GM04504 (cell line): Measurements from ENCODE around the gene FOXK2.
"Not testable (repeated sequence)": the region's sequence is repeated elsewhere in the genome, so short reads cannot be mapped to it uniquely, and the experiment has no call there.

ENCODE experiments used
- DNase-seq: peaks from one replicate; pipeline ENCODE4 v3.0.0-alpha.2; 2012; ENCODE audit warnings: low read depth

Gene FOXK2

GRCh38 chr17:82563745-82564144 is 44.2 kb downstream of the FOXK2 start:
- DNase-seq = not testable (repeated sequence)

DNA sequence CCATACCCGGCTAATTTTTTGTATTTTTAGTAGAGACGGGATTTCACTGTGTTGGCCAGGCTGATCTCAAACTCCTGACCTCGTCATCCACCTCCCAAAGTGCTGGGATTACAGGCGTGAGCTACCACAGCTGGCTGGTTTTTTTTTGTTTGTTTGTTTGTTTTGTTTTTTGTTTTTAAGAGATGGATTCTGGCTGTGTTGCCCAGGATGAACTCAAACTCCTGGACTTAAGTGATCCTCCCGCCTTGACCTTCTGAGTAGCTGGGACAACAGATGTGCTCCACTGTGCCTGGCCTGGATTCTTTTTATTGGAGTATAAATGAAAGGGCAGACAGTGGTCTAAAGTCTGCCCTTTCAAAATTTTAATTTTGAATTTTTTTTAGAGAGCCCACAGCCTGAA is 44.7 kb downstream of the FOXK2 start:
- DNase-seq = no peak

GRCh38 chr17:82565551-82565950 is 46.0 kb downstream of the FOXK2 start:
- no peak for DNase-seq

- no peak for DNase-seq
Measured at GRCh38 chr17:82566129-82566960, 46.8 kb downstream of the FOXK2 start.

DNA sequence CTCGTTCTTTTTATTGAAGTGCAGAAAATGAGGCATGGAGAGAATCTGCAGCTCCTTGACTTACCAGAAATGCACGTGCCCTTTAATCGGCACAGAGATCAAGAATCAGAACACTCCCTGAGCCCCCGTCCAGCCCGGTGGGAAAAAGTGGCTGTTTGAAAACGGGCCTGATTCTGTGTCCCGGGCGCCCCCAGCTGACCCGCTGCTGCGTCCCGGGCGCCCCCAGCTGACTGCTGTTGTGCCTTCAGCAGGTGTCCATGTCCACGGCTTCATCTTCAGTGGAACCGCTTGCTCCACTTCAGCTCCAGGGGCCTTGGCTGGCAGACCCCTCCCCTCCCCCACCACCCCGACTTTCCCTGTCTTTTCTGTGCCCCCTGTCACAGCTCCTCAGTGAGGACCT is 47.8 kb downstream of the FOXK2 start:
- DNase-seq = no peak

DNA sequence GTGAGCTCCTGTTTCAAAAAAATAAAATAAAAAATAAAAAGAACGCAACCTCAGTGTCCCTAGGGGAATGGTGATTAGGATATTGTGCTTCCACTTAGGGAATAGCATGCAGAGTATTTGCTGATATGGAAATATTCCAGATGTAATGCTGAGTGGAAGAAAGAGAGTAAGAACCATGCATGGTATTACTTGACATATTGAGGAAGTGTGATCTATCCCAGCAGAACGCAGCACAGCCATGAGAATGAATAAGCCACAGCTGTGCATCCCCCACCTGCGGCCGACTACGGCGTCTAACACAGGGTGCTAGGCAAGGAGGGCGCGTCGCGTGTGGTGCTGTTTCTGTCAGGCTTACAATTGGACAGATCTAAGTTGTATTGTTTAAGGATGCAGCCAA is 49.5 kb downstream of the FOXK2 start:
- DNase-seq = no peak

DNA sequence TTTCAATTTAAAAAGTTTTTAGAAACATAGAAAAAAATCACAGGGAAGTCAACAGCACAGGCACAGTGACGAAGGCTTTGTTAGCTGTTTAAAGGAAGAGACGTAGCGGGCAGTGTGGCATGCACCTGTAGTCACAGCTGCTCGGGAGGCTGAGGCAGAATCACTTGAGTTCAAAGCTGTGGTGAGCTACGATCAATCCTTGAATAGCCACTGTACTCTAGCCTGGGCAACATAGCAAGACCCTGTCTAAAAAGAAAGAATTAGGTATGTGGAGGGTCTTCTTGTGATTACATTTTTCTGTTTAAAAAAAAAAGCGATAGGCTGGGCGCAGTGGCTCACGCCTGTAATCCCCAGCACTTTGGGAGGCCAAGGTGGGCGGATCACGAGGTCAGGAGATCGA is 50.1 kb downstream of the FOXK2 start:
- DNase-seq = no peak

DNA sequence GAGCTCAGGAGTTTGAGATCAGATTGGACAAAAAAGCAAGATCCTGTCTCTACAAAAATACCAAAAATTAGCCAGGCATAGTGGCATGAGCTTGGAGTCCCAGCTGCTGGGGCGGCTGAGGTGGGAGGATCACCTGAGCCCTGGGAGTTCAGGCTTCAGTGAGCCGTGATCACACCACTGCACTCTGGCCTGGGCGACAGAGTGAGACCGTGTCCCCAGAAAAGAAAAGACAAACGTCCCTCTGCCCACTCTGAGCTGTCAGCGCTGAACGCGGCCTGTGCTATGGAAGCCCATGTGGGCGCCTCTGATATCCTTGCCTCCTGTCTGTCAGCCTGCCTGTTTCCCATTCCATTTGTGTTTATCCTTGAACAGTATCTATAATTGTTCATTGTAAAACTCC is 50.7 kb downstream of the FOXK2 start:
- no peak for DNase-seq

DNA sequence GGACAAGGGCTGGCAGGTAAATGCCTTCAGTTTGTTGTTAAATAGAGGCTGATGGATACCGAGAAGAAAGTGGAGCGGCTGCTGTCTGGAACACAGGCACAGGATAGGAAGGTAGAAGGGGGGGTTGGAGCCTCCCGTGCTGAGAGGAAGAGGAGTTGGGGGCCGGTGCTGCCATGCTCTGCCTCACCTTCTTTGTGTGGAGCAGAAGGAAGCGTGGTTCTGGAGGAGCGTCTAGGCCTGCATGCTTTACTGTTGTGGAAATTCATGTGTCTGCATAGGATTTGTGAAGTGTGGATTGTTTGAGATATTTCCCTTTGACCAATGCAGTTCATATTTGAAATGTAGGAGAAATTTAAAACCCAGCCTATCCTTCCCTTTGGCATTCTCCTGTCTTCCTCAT is 52.3 kb downstream of the FOXK2 start:
- no peak for DNase-seq

- no peak for DNase-seq
Measured at GRCh38 chr17:82574041-82574440, 54.5 kb downstream of the FOXK2 start.

DNA sequence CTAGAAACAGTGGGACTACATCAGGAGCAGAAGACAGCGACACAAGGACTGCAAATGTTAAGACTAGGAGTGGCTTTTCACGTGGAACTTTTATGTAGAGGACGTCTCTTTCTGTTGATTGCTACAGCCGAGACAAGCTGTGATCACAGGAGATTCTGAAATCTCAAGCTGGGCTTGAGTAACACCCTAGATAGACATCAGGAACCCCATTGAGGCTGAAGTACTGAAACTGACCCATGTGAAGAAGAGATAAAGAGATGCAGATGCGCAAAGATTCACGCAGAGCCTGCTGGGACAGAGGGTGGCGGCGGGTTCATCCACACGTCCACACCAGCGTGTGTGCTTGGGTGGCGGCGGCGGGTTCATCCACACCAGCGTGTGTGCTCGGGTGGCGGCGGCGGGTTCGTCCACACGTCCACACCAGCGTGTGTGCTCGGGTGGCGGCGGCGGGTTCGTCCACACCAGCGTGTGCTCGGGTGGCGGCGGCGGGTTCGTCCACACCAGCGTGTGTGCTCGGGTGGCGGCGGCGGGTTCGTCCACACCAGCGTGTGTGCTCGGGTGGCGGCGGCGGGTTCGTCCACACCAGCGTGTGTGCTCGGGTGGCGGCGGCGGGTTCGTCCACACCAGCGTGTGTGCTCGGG is 56.2 kb downstream of the FOXK2 start:
- not testable (repeated sequence) for DNase-seq

DNA sequence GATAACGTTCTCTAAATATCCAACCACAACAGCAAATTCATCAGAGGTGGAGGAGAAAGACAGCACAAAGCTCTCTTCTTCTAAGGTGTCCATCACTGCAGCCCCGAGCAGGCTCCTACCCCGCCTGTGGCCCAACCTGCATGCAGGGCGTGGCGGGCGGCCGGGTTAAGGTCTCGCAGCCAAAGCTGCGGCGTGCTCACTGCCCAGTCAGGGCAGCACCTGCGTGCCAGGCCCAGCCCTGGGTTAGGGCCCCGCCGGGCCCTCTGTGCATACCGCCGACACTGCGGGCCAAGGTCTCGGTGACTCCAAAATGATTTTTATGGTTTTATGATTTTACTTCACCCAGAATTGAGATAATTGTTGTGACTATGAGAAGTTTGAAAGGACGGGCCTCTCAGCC is 57.8 kb downstream of the FOXK2 start:
- DNase-seq = no peak

DNA sequence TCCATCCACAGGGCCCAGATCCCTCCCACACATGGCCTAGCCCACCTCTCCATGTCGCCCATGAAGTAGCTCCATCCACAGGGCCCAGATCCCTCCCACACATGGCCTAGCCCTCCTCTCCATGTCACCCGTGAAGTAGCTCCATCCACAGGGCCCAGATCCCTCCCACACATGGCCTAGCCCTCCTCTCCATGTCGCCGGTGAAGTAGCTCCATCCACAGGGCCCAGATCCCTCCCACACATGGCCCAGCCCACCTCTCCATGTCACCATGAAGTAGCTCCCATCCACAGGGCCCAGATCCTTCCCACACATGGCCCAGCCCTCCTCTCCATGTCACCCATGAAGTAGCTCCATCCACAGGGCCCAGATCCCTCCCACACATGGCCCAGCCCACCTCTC is 60.4 kb downstream of the FOXK2 start:
- DNase-seq = not testable (repeated sequence)

DNA sequence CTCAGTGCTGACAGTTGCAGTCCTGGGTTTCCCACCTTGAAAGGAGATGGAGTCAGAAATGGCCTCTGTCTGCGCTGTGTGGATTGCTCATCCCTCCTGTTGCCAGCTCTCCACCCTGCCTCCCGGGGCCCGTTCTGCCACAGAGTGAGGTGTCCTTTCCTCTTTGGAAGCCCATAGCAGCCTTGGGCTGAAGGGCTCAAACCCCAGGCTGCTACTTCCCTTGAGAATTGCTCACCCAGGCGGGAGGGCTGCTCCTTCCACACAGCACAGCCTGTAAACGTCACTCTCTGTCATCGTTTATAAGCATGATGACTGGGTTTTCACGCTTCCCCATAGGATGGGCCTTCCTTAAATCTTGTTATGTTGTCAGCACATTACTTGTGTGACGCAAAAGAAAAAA is 62.7 kb downstream of the FOXK2 start:
- DNase-seq = no peak

DNA sequence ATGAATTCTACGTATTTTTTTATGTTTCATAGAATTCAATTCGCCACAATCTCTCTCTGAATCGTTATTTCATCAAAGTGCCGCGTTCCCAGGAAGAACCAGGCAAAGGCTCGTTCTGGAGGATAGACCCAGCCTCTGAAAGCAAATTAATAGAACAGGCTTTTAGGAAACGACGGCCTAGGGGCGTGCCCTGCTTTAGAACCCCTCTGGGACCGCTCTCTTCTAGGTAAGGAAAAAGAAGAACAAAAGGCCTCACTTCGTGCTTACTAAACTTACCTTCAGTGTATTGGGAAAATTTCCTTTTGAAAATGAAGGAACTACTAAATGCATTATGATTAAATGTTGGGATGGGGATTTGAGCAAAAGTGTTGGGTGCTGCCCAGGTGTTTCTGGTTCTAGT is 63.2 kb downstream of the FOXK2 start:
- no peak for DNase-seq

GRCh38 chr17:82583720-82584234 is 64.2 kb downstream of the FOXK2 start:
- no peak for DNase-seq

GRCh38 chr17:82585935-82586575 is 66.5 kb downstream of the FOXK2 start:
- not testable (repeated sequence) for DNase-seq

DNA sequence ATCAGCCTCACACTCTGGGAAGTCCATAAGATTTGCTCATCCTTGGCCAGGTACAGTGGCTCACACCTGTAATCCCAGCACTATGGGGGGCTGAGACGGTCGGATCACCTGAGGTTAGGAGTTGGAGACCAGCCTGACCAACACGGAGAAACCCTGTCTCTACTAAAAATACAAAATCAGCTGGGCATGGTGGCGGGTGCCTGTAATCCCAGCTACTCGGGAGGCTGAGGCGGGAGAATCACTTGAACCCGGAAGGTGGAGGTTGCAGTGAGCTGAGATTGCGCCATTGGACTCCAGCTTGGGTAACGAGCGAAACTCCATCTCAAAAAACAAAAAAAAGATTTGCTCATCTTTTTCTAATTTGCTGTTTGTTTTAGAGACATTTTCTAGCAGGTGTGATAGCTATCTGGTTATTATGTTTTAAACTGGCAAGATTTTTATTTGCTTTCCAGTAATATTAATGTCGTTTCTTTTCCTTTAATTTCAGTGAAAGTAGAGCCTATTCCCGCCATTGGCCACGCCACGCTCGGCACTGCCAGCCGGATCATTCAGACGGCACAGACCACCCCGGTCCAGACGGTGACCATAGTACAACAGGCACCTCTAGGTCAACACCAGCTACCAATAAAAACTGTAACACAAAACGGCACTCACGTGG is 67.2 kb downstream of the FOXK2 start:
- DNase-seq = no peak

GRCh38 chr17:82587234-82588086 is 67.9 kb downstream of the FOXK2 start:
- DNase-seq = no peak

DNA sequence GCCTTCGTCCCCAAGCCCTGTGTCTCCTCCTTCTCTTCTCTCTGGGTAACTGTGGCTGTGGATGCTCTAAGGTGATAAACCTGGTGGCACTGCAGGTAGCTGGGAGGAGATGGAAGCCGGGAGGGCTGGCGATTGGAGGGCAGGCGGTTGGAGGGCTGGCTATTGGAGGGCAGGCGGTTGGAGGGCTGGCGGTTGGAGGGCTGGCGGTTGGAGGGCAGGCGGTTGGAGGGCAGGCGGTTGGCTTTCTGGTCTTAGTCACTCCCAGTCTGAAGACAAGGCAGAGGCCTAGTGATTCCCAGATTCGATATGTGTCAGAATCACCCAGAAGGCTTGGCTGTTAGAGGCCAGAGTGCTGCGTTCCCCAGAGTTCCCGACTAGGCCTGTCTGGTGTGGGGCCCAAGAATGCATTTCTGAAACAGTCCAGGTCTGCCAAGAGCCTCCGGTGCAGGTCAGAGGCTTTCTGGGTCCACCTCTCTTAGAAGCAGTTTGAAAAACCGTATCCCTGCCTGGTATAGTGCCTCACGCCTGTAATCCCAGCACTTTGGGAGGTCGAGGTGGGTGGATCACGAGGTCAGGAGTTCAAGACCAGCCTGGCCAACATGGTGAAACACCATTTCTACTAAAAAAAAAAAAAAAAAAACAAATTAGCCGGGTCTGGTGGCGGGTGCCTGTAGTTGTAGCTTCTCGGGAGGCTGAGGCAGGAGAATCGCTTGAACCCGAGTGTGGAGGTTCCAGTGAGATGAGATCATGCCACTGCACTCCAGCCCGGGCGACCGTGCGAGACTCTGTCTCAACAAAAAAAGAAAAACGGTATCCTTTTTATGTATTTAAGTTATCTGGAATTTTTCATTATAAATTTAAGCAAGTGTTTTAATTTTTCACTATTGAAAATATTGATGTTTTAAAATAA is 69.0 kb downstream of the FOXK2 start:
- no peak for DNase-seq

DNA sequence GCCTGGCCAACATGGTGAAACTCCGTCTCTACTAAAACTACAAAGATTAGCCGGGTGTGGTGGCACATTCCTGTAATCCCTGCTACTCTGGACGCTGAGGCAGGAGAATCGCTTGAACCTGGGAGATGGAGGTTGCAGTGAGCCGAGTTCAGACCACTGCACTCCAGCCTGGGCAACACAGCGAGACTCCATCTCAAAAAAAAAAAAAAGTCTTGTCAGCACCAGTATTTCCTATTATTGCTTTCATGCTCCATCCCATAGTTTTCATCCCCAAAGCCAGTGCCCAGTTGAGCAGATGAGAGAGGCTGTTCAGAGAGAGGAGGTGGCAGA is 70.3 kb downstream of the FOXK2 start:
- no peak for DNase-seq
